Activated CD4-positive, alpha-beta T cell treated with anti-CD3 and anti-CD28 coated beads, Interleukin-2, amount 50 U/mL, for 1 hour (primary cell): Measurements from ENCODE around the gene CRB3.
A peak's percentile ranks its signal among the peaks of the same experiment; 100 is the strongest.
"Not testable (repeated sequence)": the region's sequence is repeated elsewhere in the genome, so short reads cannot be mapped to it uniquely, and the experiment has no call there.

Experiments
- DNase-seq: peaks from one replicate; pipeline ENCODE4 v3.0.0-alpha.2; 2020

Gene CRB3

DNA sequence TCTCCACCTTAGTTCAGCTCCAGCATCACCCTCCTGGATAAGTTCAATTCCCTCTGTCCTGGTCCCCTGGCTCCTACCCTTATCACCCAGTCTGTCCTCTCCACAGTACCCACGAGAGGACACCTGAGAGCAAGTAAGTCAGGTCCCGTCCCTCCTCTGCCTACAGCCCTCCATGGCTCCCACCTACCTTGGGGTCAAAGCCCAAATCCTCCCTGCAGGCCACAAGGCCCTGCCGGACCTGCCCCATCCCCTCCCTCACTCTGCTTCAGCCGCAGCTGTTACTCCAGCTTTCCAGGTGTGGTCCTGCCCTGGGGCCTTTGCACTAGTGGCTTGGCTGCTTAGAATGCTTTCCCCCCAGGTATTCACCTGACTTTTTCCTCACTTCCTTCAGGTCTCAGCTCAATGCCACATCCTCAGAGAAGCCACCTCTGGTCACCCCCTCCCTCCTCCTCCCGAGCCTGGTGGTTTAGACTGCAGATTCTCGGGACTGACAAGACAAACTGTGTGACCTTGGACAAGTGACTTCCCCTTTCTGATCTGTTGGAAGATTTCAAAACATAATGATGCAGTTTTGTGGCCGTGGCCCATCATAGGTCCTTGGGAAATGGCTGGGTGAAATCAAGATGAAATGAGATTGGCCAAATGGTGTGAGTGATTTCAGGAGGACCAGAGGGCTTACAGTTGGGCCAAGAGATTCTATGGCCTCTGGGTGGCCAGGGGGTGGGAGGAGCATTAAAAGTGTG, 34.4 kb downstream of the CRB3 start:
- DNase-seq: no peak

DNA sequence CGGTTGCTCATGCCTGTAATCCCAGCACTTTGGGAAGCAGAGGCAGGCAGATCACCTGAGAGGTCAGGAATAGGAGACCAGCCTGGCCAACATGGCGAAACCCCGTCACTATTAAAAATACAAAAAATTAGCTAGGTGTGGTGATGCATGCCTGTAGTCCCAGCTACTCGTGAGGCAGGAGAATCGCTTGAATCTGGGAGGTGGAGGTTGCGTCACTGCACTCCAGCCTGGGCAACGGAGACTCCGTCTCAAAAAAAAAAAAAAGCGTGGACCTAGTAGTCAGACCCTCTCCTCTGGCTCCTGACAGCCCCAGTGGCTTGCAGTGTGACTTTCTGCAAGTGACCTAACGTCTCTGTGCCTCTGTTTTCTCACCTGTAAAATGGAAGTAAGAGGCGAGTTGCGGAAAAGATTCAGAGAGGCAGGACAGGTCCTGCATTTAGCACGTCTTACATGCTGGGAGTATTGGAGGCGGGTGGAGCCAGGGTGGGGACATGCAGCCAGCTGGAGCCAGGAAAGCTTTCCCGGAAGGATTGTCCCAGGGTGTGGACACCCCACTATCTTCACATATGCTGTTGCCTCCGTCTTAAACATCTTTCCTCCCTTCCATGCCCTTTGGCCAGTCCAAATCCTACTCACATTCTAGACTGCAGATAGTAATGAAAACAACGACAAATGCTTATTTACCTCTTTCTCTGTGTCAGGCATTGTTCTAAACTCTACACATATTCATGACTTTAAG, 35.1 kb downstream of the CRB3 start:
- DNase-seq: no peak

DNA sequence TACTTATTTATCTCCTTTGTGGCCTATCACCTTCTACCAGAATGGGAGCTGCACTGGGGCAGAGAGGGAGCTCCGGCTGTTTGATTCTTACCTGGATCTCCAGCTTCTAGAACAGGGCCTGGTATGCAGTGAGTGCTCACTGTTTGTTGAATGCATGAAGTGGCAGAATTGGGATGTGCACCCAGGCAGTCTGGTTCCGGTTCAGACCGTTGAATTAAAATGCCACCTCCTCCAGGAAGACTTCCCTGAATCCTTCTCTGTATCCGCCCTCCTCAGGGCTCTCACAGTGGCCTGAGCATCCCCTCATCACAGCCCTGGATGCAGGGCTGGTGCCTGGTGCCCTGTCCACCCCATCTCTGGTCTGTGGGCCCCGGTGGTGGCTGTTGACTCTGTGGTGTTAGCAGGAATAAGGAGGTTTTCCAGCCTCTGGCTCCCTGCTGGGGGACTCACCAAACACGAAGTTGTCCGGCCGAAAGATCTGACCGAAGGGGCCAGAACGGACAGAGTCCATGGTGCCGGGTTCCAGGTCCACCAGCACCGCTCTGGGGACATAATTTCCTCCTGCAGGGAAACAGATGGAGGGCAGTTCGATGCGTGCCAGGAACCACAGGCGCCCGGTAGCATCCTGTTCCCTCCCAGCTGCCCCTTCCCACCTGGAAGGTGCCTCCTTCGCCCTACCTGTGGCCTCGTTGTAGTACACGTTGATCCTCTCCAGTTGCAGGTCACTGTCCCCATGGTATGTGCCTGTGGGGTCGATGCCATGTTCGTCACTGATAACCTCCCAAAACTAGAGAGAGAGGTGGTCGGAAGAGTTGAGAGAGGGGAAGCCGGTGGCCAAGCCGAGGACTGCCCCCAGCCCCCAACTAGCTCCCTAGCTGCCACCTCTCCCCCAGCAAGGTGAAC, 37.0 kb downstream of the CRB3 start:
- no peak for DNase-seq

DNA sequence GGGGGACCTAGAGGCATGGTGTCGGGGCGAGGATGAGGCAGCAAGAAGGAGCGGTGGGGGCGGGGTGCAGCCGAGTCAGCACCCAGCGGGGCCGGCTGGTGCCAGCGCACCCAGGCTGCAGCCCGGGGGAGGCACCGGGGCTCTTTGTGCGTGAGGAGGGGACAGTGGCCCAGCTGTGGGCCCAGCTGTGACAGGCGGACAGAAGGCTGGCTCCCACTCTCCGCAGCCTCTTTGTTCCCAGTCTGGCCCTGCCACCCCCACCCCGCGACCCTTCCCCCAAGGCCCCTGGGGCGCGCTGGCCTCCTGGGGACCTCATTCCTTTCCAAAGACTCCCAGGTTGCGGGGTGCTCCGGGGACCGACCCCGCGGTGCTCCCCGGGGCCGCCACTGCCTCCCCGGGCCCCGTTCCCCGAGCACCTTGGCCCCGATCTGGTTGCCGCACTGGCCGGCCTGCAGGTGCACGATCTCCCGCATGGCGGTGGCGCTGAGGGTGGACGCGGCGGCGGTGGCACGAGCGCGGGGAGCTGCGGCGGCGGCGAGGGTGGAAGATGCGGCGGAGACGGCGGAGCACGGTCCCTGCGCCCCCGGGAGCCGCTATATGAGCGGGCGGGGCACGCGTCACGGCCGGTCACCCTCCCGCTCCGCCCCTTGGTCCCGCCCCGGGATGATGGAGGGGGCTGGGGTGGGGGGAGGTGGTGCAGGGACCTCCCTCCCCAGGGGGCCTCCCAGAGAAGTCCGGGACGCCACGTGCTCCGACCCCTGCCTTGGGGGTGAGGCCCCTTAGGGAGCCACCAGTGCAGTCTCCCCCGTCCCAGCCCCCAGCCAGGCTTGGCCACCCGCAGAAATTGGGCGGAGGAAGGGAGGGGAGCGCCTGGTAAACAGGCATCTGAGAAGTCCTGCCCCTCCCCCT, 37.9 kb downstream of the CRB3 start, which contains the start of gene TUBB4A:
TSS of gene TUBB4A (minus strand) at position 570 of the 909 bp plus-strand sequence. CDS start at position 473, 97 bp downstream.
- peak; percentile 22 for DNase-seq

DNA sequence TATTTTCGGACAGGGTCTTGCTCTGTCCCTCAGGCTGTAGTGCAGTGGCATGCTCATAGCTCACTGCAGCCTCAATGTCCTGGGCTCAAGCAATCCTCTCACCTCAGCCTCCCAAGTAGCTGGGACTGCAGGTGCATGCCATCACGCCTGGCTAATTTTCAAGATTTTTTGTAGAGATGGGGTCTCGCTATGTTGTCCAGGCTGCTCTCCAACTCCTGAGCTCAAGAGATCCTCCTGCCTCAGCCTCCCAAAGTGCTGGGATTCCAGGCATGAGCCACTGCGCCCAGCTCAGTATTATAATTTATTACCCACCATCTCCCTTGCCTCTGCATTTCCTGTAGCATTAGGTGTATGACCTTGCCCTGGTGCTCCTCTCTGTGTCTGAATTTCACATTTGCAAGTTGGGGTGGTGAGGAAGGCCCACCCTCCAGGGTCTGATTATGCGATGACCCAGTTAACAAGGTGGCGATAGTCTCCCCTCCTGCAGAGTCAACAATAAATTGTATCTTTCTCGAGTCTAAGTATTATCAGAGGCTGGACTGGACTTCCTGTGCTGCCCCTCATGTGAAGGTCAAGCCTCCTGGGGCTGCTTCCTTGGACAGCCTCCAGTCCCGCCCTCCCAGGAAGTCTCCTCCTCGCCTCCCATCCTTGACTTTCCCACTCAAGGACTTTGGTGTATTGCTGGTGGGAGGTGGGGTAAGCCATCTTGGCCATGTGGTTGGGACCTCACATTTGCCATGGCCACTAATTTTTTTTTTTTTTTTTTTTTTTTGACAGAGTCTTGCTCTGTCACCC, 39.5 kb downstream of the CRB3 start:
- DNase-seq: no peak

DNA sequence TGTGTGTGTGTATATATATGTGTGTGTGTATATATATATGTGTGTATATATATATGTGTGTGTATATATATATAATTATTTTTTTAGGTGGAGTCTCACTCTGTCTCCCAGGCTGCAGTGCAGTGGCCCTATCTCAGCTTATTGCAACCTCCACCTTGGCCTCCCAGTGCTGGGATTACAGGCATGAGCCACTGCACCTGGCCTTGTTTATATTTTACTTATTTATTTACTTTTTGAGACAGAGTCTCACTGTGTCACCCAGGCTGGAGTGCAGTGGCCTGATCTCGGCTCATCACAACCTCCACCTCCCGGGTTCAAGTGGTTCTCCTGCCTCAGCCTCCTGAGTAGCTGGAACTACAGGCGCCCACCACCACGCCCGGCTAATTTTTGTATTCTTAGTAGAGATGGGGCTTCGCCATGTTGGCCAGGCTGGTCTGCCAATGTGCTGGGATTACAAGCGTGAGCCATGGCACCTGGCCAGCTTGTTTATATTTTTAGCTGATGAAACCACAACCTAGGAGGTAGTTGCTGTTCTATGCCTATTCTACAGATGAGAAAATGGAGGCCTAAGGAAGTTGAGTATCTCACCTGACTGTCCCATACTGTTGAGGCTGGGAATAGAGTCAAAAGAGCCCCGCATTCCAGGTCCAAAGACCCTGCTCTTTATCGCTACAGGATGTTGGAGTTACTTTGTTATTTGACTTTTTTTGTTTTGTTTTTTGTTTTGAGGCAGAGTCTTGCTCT, 44.1 kb downstream of the CRB3 start:
- not testable (repeated sequence) for DNase-seq

DNA sequence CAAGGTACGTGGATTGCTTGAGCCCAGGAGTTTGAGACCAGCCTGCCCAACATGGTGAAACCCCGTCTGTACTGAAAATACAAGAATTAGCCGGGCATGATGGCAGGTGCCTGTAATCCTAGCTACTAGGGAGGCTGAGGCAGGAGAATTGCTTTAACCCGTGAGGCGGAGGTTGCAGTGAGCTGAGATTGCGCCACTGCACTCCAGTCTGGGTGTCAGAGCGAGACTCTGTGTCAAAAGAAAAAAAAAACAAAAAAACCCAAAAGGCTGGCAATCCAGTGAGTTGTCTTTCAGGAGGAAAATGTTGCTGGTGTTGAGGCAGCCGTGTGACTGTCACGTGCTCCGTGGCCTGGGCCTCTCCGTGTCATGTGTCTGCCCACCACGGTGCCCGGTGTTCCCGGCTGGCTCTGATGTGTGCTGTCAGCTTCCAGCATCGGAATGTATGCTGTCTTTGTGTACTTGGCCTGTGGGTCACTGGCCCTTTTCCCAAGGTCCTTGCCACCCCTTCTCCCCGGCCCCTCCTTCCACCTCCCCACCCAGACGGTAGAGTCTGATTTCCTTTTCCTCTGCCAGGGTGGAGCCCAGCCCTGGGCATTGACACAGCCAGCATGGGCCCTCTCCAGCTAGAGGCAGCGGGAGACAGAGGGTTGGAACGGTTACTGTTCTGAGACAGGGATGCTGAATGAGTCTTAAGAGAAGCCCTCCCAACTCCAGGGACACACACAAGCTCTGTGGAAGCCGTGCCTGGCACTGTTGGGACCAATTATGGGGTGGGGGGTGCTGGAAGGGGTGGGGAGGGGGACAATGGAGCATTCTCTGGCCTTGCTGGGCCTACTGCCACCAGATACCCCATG, 45.3 kb downstream of the CRB3 start:
- no peak for DNase-seq

DNA sequence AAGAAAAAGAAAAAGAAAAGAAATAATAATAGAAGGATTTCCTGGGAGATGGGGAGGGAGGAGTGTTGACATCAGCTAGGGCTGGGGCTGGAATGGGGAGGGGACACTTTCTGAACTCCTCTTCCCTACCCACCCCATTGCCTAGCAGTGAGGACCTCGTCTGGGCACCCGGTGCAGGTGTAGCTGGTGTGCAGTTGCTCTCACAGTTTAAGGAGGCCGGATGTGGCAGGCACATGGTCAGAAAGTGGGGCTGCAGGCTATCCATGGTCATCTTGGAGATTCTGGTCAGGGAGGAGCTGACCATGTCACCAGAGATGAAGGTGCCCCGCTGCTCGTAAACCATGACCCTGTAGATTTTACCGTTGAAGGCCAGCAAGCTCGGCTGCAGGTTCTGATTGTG, 46.5 kb downstream of the CRB3 start:
- no peak for DNase-seq

DNA sequence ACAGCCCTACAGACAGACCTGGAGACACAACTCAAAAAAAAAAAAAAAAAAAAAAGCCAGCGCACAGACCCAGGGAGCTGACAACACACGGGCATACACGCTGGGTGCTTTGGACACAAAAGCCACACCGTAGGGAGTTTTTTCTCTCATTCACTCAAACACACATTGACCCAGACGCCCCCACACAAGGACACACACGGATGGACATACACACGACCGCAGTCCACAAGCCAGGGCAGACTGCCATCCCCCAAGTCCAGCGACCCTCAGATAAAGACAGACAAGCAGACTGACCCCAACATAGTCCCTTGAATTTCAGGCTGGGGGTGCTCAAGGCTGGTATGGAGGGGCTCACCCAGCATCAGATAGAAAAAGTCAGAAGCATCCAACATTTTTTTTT, 50.0 kb downstream of the CRB3 start:
- no peak for DNase-seq

DNA sequence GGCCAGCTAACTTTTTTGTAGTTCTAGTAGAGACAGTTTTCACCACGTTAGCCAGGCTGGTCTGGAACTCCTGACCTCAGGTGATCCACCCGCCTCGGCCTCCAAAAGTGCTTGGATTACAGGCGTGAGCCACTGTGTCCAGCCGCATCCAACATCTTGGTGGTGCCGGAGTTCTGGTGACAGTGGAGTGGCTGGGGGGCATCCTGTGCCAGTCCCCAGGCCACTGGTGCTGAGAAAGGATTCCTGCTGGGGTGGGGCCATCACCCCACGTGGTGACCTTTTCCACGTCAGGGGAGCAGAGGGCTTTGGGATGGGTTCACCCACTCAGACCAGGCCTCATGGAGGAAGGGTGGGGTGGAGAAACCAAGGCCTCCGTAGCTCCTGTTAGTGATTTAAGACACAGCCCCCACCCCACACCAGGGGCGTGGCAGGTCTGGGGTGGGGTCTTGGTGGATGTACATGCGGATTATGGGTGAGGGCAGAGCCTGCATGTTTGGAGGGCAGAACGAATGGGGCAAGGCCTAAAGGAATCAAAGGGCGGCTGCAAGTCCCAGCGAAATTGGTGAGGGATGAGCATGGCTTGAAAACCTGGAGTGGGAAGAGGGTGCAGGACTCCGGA, 51.0 kb downstream of the CRB3 start:
- DNase-seq: no peak

DNA sequence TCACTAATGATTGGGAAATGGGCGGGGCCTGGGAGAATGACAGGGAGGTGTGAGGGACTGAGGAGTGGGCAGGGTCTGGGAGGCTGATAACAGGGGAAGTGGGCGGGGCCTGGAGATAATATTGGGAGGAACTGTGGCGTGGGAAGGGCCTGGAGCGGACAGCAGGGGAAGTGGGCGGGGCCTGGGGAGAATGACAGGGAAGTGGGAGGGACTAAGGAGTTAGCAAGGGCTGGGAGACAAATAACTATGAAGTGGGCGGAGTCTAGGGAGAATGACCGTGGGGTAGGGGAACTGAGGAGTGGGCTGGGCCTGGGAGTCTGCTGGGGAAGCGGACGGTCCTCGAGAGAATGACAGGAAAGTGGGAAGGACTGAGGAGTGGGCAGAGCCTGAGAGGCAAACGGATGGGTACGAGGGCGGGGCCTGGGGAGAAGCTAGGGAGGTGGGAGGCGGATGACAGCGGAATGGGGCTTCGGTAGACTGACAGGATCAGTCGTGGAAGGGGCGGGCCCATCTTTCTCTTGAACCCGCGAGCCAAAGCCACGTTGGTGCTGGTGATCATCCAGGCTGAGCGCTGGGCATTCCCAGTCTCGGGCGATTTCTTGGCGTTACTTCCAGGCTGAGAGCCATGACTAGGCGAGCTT, 52.1 kb downstream of the CRB3 start:
- DNase-seq: peak; percentile 35
